HG03108 (cell line): Measurements from ENCODE around the gene SCYL1.
"Not testable (repeated sequence)": the region's sequence is repeated elsewhere in the genome, so short reads cannot be mapped to it uniquely, and the experiment has no call there.

Experiments used
- ATAC-seq: cut with Tn5 transposase; IDR thresholded peaks from one replicate; pipeline ENCODE4 v1.9.1; 2021; ENCODE audit warnings: moderate library complexity; ENCODE audit not compliant: unreplicated experiment

Gene SCYL1

DNA sequence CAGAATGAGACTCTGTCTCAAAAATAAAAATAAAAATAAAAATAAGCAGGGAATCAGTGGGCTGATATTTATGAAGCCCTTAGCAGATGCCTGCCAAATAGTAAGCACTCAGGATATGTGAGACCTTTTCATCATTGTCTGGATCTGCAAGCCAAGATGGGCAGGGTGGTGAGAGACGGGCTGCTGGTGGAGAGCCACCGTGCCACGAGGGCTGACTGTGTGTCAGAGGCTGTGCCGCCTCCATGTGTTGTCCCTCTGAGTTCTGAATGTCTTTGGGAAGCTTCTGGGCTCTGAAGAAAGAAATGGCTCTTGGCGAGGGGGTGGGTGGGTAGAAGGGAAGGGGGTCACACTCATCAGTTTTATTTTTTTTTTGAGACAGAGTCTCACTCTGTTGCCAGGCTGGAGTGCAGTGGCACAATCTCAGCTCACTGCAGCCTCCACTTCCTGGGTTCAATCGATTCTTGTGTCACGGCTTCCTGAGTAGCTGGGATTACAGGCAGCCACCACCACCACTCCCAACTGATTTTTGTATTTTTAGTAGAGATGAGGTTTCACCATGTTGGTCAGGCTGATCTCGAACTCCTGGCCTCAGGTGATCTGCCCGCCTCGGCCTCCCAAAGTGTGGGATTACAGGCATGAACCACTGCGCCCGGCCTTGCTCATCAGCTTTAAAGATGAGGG lies 40.1 kb downstream of the SCYL1 start:
- ATAC-seq, result not testable (repeated sequence)

DNA sequence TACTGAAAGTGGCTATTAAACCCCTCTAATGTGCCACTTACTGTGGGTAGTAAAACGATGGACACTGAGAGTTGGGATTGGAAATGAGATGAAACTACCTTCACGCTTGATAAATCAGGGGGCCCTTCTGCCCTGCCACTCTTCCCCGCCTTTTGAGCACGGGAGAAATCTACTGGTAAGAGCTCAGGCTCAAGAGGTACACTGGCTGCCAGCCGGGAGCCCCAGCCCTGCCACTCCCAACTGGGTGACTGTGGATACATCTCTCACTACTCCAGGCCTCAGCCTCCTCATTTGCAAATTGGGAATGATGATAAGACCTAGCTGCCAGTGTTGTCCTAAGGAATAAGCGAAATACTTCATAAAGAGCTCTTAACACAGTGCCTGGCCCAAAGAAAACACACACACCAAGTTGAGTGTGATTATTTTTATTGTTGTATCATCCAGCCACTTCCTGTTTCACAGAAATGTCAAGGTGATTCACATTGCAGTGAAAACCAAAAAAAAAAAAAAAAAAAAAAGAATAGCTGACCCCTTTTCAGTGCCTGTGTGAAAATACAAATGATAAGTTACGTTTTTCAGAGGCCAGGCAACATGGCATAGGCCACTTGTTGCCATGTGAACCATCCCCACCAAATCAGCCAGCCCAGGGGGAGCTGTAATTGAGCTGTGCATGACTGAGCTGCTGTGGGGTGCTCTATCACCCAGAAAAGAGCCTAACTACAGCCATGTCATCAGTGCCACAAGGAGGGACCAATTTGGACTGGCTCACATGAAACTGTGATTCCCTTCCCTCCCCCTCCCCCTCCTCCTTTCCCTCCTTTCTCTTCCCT lies 41.0 kb downstream of the SCYL1 start:
- ATAC-seq, result no peak

DNA sequence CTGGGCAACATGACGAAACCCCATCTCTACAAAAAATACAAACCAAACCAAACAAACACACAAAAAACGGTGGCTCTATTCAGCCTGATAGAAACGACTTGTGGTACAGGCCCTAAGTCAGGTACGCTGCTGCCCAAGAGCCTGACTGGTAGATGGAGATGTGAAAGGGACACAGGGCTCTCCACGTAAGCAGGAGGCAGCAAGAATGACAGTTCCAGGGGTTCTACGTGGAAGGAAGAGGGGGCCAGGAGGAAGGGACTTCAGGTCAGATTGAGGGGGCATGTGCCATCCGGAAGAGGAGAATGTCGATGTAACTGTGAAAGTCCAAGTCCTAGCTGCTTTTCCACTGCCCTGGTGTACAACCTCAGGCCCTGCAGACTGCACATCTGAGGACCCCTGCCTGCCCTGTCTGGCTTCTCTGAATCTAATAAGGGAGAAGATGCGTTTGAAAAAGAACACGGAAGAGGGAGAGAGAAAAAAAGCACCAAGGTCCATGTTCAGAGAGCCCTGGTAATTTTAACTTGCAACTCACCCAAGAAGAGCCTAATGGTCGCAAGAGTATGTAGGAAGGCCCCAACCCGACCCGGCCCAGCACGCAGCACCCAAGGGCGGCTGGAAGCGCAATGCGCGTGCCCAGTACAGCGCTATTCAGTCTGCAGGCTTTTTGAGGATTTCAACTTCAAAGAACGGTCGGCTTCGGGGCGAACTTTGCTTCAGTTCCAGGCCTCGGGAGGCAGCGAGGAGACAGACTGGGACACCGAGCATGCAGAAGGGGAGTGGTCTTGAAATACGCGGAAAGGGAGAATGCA lies 44.5 kb downstream of the SCYL1 start:
- peak; percentile 1 for ATAC-seq

DNA sequence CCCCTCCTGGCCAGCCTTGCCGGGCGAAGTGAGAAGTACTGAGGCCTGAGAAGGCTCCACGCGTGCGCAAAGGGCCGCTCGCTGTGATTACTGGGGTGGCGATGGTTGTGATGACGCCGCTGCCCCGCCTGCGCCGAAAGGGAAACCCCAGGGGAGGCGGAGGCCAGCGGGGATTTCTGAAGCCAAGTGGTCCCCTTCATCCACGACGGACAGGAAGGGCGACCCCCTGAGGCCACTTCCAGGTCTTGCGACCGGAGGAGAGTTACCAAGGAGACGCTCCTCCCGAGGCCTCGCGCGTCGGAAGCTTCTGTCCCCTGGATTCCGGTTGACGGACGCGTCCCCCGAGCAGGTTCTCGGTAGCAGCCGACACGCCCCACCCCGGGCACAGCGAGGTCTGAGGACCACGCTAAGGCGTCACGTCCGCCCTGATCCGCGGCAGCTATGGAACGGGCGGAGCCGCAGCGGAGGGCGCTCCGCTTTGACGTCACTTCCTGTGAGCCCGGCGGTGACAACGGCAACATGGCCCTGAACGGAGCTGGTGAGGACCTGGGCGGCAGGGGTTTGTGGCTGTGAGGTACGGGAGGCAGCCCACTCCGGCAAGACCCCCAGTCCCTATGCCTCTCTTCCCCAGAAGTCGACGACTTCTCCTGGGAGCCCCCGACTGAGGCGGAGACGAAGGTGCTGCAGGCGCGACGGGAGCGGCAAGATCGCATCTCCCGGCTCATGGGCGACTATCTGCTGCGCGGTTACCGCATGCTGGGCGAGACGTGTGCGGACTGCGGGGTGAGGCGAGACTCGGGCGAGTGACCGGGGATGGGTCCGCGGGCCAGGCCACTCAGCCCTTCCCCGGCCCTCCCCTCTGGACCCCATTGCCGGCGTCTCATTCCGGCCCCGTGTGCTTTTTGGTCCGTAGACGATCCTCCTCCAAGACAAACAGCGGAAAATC lies 45.4 kb downstream of the SCYL1 start, which contains the start of gene ZNRD2:
ZNRD2 (plus strand) TSS at position 505 of the 946 bp plus-strand sequence; CDS start at position 520, 15 bp downstream.
- ATAC-seq, result peak; percentile 59

DNA sequence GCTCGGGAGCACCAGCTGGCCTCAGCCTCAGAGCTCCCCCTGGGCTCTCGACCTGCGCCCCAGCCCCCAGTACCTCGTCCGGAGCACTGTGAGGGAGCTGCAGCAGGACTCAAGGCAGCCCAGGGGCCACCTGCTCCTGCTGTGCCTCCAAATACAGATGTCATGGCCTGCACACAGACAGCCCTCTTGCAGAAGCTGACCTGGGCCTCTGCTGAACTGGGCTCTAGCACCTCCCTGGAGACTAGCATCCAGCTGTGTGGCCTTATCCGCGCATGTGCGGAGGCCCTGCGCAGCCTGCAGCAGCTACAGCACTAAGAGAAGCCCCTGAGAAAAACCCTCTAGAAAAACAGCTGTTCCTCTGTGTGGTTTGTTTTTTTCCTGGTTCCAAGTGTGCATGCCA lies 46.5 kb downstream of the SCYL1 start:
- ATAC-seq, result no peak

DNA sequence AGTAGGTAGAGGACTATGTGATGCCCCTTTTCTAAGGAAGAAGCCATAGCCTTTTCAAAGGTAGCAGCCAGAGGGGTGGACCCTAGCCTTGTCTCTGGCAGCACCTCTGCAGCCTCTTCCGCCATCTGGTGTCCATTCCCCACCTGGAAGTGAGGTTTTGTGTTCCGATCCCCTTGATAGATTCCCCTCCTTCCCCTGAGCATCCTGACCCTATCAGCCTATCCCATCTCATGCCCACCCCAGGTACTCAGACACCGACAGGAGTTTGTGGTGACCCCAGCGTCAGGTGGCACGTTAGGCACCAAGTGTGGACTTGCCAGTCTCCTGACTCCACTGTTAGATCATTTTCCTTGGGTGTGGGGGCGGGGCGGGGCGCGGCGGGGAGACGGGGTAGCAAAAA lies 47.1 kb downstream of the SCYL1 start:
- ATAC-seq, result no peak

DNA sequence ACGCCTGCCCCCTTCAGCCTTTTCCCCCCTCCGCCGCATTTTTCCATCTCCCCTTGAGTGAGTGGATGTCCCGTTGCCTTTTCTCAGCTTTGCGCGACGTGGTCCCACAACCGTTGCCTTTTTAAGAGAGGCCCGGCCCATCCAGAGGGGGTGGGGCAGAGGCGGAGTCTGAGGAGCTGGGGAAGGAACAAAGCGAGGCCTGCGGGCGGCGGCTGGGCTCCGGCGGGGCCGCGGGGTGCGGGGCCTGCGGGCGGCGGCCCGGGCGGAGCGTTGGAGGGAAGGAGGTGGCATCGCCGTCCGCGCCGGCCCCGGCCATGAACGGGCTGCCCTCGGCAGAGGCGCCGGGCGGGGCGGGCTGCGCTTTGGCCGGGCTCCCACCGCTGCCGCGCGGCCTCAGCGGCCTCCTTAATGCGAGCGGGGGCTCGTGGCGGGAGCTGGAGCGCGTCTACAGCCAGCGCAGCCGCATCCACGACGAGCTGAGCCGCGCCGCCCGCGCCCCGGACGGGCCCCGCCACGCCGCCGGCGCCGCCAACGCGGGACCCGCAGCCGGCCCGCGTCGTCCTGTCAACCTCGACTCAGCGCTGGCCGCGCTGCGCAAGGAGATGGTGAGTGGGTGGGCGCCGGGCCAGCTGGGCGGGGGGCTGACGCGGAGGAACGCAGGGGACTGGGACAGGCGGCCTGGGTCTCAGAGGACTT lies 47.6 kb downstream of the SCYL1 start, which contains the start of gene FAM89B:
FAM89B (plus strand) TSS at position 183 of the 696 bp plus-strand sequence; CDS start at position 315, 132 bp downstream.
- ATAC-seq, result no peak

DNA sequence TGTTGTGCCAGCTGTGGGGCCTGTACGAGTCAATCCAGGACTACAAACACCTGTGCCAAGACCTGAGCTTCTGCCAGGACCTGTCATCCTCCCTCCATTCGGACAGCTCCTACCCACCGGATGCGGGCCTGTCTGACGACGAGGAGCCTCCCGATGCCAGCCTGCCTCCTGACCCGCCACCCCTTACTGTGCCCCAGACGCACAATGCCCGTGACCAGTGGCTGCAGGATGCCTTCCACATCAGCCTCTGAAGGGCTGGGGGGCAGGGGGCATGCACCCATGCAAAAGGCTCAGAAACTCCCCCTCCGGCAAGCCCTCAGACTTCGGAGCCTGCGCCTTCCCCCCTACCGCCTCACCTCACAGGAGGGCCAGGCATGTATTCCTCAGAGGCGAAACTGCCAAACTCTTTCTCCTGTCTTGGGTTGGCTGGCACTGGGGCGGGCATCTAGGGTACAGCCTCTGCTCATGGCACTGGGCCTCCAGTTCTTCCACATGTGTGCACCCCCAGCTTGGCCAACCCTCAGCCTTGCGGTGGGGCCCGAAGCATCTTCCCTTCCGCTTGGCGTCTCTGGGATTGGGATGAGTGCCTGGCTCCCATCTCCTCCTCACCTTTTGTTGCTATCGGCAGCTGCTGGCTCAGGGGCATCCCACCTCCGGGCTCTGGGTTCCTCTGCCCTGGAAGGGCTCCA lies 48.7 kb downstream of the SCYL1 start:
- ATAC-seq, result no peak

DNA sequence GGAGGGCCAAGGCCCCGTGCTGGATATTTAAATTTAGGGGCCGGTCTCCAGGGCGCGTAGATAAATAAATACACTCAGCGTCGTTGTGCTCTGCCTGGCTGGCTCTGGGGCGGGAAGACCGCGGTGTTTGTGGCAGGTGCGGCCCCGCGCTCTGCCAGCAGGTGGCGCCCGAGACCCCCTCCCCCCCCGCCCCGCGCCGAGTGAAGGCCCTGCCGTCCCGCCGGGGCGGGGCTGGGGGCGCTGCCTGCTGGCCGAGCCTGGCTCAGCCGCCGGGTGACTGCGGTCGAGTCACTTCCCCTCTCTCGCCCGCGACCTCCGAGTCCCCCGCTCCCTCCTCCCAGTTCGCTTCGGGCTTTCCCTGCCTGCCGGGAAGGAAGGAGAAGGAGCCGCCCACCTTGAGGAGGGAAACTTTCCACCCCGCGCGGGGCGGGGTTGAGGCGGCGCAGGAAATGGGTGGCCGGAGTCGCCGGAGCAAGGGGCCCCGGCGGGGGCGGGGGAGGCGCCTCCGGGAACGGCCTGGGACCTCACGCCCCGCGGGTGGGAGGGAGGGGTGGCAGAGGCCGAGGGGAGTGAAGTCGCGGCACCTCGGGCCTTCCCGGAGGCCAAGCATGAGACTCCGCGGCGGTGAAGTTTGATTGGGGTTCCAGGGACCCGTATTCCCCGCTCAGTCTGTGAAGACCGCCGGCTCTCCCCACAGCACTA lies 49.4 kb downstream of the SCYL1 start:
- ATAC-seq, result peak; percentile 28

DNA sequence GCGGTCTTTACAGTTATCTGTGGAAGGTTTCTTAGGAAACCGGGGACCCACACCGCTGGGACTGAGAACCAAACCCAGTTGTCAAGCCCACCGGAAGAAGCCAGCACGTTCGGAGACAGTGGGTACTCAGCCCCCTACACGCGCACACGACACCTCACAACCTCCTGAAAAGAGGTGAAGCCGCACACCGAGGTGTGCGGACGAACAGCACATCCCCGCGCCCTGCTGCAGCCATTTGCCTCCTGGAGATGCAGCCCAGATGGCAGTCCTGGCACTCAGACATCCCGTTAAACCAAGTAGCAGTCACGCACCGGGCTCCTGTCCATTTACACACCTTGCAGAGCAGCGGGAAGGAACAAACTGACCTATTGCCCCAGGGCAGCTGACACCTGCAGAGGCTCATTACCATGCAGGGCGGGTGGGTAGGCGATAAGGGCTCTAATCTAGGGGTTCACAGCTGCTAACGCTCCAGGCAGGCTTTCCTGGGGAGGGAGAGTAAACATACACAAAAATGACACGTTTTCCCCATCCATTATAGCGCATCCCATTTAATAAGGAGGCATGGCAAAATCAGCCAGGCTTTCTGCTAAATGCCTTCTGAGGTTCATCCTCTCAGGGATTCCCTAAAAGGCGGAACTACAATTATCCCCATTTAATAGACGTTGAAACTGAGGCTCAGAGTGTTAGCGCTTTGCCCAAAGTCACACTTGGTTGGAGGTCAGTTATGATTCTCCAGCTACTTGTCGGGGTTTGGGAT lies 50.1 kb downstream of the SCYL1 start:
- no peak for ATAC-seq

DNA sequence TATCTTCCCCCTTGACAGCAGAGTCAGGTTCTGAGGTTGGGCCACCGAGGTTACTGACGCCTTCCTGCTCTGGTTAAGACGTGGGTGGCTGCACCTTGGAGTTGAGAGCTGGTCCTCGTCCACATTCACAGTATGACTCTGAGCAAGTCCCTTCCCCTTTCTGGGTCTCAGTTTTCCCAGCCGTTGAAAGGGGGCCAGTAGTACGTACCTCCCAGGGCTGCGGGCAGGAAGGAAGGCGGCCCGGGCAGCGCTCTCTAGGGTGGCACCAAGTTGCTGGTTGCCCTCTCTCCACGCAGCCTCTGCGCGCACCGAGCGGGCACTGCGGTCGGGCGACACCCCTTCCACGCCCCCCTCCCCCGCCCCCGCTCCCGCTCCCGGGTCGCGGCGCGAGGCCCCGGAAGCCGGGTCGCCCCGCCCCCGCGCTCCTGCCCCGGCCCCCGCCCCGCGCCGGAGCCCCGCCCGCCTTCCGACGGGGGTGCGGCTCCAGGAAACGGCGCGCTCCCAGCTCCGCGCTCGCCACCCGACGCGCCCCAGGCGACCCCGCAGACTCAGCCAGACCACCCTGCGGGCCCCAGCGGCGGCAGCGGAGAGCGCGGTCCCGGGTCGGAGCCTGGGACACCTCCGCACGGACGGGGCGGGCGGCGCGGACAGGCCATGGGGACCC lies 50.8 kb downstream of the SCYL1 start, which contains the start of gene EHBP1L1:
EHBP1L1 (plus strand) TSS at position 486 of the 664 bp plus-strand sequence. CDS start 250 bp downstream, outside the sequence.
- ATAC-seq, result no peak

DNA sequence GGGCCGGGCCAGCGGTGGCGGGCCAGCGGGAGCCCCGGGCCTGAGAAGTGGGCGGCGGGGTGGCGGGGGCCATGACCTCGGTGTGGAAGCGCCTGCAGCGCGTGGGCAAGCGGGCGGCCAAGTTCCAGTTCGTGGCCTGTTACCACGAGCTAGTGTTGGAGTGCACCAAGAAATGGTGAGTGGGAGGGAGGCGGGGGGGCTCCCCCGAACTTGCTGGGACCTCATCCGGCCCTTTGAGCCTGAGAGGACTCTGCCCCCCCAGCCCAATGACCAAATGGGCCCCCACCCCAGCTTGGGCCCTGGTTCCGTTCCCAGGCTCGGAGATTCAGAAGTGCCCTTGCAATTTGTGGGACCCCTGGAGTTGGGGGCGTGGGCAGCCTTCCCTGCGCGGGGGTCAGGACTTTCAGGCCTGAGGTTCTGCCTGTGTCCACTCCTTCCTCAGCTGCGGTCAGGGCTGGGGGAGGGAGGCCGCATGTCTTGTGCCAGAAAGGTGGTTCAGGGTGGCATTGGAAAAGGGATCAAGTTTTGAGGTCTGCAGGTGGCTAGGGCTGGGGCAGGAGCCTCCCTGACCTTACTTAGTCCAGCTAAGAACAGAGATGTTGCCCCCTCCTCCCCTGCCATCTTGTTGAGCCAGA lies 51.5 kb downstream of the SCYL1 start:
- ATAC-seq, result no peak

DNA sequence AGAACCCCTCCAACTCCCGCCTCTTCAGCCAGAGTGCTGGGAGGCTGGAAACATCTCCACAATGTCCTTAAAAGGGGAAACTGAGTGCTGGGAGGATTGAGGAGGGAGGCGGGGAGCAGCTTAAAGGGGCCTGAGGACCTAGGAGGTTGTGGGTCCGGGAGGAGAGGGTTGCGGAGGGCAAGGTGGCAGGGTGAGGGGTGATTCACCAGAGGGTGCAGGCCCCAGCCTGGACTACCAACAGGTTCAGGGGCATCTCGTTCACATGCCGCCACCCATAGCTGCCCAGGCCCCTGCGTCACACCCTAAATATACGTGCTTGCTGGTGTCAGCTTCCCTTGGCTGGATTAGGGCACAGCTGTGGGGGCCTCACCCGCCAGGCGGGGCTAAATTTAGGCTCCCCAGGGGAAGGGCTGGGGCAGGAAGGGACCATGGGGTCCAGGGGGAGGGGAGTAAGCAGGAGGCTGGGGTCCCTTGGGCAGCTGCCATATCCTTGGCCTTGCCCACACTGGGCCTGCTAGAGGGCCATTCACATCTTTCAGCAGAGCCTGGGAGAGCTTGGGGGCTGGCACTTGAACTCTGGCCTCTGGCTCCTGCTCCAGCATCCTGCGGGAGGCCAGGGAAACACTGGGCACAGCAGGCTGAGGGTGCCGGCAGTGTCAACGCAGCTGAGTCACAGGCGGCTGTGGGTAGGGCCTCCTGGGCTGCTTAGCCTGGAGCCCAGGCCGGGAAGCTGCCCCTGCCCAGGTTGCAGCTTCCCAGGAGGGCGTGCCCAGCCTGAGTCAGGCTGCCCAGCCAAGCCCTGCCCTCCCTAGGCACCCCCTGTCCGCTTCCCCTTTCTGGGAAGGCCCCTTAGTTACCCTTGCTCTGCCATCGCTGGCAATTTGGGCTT lies 52.2 kb downstream of the SCYL1 start:
- no peak for ATAC-seq

DNA sequence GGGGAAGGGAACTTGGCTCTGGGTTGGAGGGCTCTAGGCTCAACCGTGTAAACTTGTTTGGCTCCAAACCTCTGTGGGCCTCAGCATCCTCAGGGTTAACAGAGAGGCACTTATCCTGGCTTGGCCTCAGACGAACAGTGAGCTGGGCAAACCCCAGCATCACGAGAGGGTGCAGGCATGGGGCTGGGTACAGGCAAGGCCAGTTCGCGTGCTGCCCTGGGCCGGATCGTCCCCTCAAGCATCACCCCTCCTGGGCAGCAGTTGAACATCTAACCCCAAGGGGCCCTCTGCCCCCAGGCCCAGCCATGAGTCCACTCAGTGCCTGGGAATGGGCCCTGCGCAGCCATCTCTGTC lies 52.9 kb downstream of the SCYL1 start:
- ATAC-seq, result no peak

DNA sequence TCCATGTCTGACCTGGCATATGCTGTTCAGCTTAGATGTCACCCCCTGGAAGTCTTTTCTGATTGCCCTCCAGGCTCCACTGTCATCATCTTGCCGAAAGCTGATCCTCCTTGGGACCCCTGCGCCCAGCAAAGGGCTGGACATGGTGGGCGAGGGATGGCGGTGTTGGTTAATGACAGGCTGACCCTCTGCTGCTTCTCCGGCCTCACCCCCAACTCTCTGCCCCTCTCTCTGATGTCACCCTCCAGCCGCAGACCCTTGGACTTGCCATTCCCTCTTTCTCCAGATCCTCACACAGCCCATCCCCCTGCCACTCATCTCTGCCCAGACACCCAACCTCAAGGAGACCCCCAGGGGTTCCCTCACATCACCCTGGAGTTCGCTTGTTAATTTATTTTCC lies 53.3 kb downstream of the SCYL1 start:
- no peak for ATAC-seq

DNA sequence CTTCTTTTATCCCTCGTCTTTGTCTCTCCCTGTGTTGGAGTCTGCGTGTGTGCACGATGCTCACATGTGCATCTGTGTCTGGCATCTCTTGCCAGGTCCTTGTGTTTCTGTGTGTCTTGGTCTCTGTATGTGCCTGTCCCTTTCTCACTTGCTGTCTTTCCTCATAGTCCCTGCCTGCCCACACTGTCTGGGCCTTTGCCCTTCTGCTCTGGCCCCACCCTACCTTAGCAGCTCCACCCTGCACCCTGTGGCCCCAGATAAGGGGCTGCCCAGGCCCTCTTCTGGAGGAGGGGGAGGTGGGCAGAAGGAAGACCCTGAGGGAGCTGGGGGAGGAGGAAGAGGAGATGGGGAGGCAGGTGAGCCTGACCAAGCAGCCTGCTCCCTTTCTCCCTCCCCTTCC lies 53.8 kb downstream of the SCYL1 start:
- ATAC-seq, result no peak
